Heart left ventricle (tissue), 16 donors: ENCODE data around the gene TRAPPC12. TPM values are rescaled to one million over a fixed set of nuclear protein-coding genes. Genes with fewer than 3 reads are reported as not detected.

Experiments used
- ATAC-seq, 4 donors: fragments of 200-7000 bp; cut with Tn5 transposase; one replicate each; pipeline ENCODE4 v1.9.1; 2020 to 2022; ENCODE audit warnings: moderate library complexity in 4 of 4, mild to moderate bottlenecking in 3 of 4, moderate number of reproducible peaks in 1 of 4
- DNase-seq, 5 donors: peaks; one replicate each; pipeline ENCODE4 v3.0.0-alpha.2; 2020
- H3K27ac ChIP-seq, 12 donors: fragments of 200-600 bp; sonication (generic) in 4 of 12; one replicate each; pipeline versions ENCODE4 v1.5.0 to v1.8.0; 2016 to 2022; ENCODE audit warnings: mild to moderate bottlenecking in 2 of 12
- H3K27me3 ChIP-seq, 9 donors: fragments of 200-600 bp; sonication (generic) in 2 of 9; one replicate each; pipeline versions ENCODE4 v1.5.1 to v1.8.0; 2016 to 2022; ENCODE audit warnings: mild to moderate bottlenecking in 3 of 9
- H3K36me3 ChIP-seq, 9 donors: fragments of 200-600 bp; sonication (generic) in 2 of 9; one replicate each; pipeline versions ENCODE4 v1.5.0 to v1.8.0; 2018 to 2022; ENCODE audit warnings: mild to moderate bottlenecking in 2 of 9
- H3K4me1 ChIP-seq, 12 donors: fragments of 200-600 bp; sonication (generic) in 4 of 12; one replicate each; pipeline versions ENCODE4 v1.5.0 to v1.8.0; 2016 to 2022; ENCODE audit warnings: mild to moderate bottlenecking in 3 of 12
- H3K4me3 ChIP-seq, 12 donors: fragments of 200-600 bp; sonication (generic) in 4 of 12; one replicate each; pipeline versions ENCODE4 v1.5.0 to v1.8.0; 2017 to 2022; ENCODE audit warnings: mild to moderate bottlenecking in 9 of 12, moderate library complexity in 4 of 12
- H3K9me3 ChIP-seq, 12 donors: fragments of 200-600 bp; sonication (generic) in 4 of 12; one replicate each; pipeline versions ENCODE4 v1.5.0 to v1.8.0; 2016 to 2022; ENCODE audit warnings: mild to moderate bottlenecking in 1 of 12
- CTCF ChIP-seq, 12 donors: fragments of 200-600 bp; sonication (generic) in 4 of 12; IDR thresholded peaks; one replicate each; pipeline versions ENCODE4 v1.5.0 to v1.8.0; 2018 to 2022; ENCODE audit warnings: antibody characterized with exemption in 12 of 12, mild to moderate bottlenecking in 5 of 12
- POLR2A ChIP-seq, 2 donors: fragments of 450-650 bp; IDR thresholded peaks; one replicate each; pipeline ENCODE4 v1.6.1; 2017; ENCODE audit warnings: antibody characterized with exemption in 2 of 2, mild to moderate bottlenecking in 2 of 2, moderate library complexity in 2 of 2
- WGBS, 4 donors: extraction: QIAGEN DNeasy Blood & Tissue Kit in 2 of 4; methylation state at CpG; one replicate each; pipeline versions ENCODE4 v1.1.5 to v1.1.7; 2013 to 2018; 5-methylcytosine and 5-hydroxymethylcytosine counted together
- intact Hi-C, 10 donors: fragments of 100-400 bp; cut with DNase I; formaldehyde crosslinking; loops; one replicate each; pipeline versions ENCODE4 v1.11.1 to v1.14.2; 2022
- polyA plus RNA-seq, 2 donors: library from polyadenylated mRNA; stranded (reverse); fragments of 200-250 nt; gene quantifications; one replicate each; pipeline ENCODE4 v1.2.3, GENCODE V29; 2013
- total RNA-seq, 9 donors: library from RNA; depleted of rRNA in 2 of 9; stranded (reverse); fragments of >200 nt in 2 of 9; fragmentation: NEBNext Ultra II Directional in 3 of 9; extraction: Animal tissue kit (Norgen Biotek cat#: 25700) in 3 of 9; gene quantifications; one replicate each; pipeline versions ENCODE4 v1.1.0 to v1.2.4, GENCODE V29; 2016 to 2023
- donor health status: ischemic (EF 13 %, LVEDD 7.1; RV severe dilation, severe dysfunction).
- donor health status: healthy with polysubstance abuse.
- donor health status: DM: no; HTN: yes; CAD: no.
- donor health status: DM: no; HTN: no; CAD: no.
- donor health status: ischemic (EF 25% LVEDD 6.9; RV normal size, moderate dysfunction).
- donor health status: ischemic (EF 25% LVEDD 5.7; RV mildly dilated, moderate dysfunction).
- donor health status: healthy.
- donor health status: DM: yes; HTN: yes; CAD: no.
- donor health status: ischemic (EF 35%, LVEDD 5.7; RV mildly dilated, moderate dysfunction).
- donor health status: nonischemic (EF 11% LVEDD 7.7; RV severe dilation, severe dysfunction).
- donor health status: DM: yes; HTN: yes; CAD: no.
- donor health status: PGD.
- donor health status: ischemic (EF 29% LVEDD 5.4; RV normal size, mild dysfunction).
- donor health status: nonischemic (EF 23%, LVEDD 6.1; RV moderate dilation, normal function).

Gene TRAPPC12
- total and polyA plus RNA-seq, 11 donors: 70.3 to 142 (median 88.2) TPM

DNA sequence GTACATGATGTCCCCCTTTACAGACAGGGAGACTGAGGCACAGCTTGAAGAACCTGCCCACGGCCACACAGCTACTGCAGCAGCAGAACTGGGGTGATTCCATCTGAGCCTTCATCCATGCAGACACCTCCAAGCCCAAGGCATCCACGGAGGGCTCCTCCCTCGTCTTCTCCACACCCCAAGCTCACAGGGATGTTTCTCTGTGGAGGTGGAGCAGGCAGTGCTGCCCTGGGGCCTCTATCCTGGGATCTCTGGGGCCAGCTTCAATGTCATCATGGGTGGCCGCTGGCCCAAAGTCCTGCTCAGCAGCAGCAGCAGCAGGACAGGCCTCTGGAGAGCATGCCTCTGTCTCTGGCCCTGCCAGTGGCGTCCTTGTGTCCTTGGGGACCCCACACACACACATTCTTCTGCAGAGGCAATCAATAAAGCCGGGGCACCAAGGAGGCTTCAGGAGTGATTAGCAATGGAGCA lies 108.6 kb downstream of the TRAPPC12 start:
- H3K4me1 ChIP-seq: peaks cover 0 to 16% (median 0%) of the 10 kb centered on the region in 12 donors
- 71 to 84% (median 80%) methylated on average over 3 to 6 of the region's 6 CpGs for WGBS, 4 donors
- H3K36me3 ChIP-seq: peaks cover 0 to 8% (median 0%) of the 10 kb centered on the region in 9 donors
- H3K27me3 ChIP-seq: no peaks in the 10 kb centered on the region
- peaks cover 0 to 4% (median 0%) of the 10 kb centered on the region in 12 donors for H3K9me3 ChIP-seq
- TF ChIP-seq CTCF (IDR thresholded peaks at IDR 0.05) (no peak), POLR2A (IDR thresholded peaks at IDR 0.05) (no peak)
- H3K27ac ChIP-seq: peak overlapping the region in 1 of 12 donors; percentile 44
- DNase-seq (peak in 1 of 5 donors; percentile 50), ATAC-seq (no peak)
- no peak overlapping the region for H3K4me3 ChIP-seq
- intact Hi-C loops: no loop called here

- DNase-seq (peak in 1 of 5 donors; percentile 55), ATAC-seq (no peak)
- peaks cover 0 to 16% (median 0%) of the 10 kb centered on the region in 12 donors for H3K4me1 ChIP-seq
- no peak overlapping the region for H3K4me3 ChIP-seq
- WGBS, 4 donors: 74 to 87% (median 79%) methylated on average over 26 to 27 of the region's 27 CpGs
- TF ChIP-seq CTCF (IDR thresholded peaks at IDR 0.05) (no peak), POLR2A (IDR thresholded peaks at IDR 0.05) (no peak)
- no peak overlapping the region for H3K27ac ChIP-seq
- intact Hi-C loops: no loop called here
- H3K27me3 ChIP-seq: no peaks in the 10 kb centered on the region
- peaks cover 0 to 8% (median 0%) of the 10 kb centered on the region in 9 donors for H3K36me3 ChIP-seq
- peaks cover 0 to 4% (median 0%) of the 10 kb centered on the region in 12 donors for H3K9me3 ChIP-seq
These were observed 109.6 kb downstream of the TRAPPC12 start for GRCh38 chr2:3488855-3489763.

- no peak for TF ChIP-seq CTCF (IDR thresholded peaks at IDR 0.05)
- no peak for TF ChIP-seq POLR2A (IDR thresholded peaks at IDR 0.05)
- H3K4me1 ChIP-seq: peaks cover 0 to 16% (median 0%) of the 10 kb centered on the region in 12 donors
- no peak overlapping the region for H3K4me3 ChIP-seq
- 86 to 90% (median 88%) methylated on average over 16 of the region's 16 CpGs for WGBS, 4 donors
- peaks cover 0 to 5% (median 0%) of the 10 kb centered on the region in 9 donors for H3K36me3 ChIP-seq
- peak in 1 of 5 donors; percentile 57 for DNase-seq
- peaks cover 0 to 4% (median 0%) of the 10 kb centered on the region in 12 donors for H3K9me3 ChIP-seq
- intact Hi-C loops: no loop called here
- H3K27ac ChIP-seq: no peak overlapping the region
- no peak for ATAC-seq
- H3K27me3 ChIP-seq: no peaks in the 10 kb centered on the region
These were observed 110.2 kb downstream of the TRAPPC12 start for GRCh38 chr2:3489764-3490115.
